ENCODE data around the gene PPP2CA.

Gene PPP2CA

DNA sequence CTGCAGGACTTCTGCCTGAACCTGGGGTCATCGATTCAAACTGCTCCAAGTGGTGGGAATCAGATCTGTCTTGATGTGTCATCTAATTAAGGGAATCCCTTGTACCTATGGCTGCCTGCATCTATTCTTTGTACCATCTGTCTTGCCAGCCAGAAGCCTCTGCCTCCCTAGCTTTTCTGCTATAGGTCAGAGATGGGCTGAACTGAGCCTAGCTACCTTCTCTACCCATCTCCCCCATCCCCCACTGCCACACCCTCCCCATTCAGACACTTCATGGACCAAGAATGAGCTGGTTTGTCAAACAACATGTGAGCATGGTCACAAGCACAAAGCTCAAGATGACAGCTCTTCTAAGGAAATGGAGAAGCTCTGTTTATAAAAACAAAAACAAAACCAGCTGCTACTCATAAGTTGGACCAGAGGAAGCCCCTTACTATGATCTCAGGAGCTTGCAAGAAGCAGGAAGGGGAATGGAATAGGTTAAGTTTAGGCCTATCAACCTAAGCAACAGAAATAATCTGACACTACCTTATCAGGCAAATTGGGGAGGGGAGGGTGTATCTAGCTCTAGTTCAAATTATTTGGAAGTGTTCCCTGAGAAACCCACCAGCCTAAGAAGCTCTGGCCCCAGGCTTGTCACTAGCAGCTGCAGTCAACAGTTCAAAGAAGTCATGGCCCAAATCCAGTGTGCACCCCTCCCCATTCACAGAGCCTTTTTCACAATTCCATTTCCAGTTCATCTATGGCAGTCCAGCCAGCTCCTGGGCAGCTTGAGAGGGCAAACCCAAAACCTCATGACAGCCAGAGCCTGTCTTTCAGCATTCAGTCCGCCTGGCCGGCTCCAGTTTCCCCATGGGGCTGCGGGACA lies 79.0 kb downstream of the PPP2CA start:
- no peak for DNase-seq

DNA sequence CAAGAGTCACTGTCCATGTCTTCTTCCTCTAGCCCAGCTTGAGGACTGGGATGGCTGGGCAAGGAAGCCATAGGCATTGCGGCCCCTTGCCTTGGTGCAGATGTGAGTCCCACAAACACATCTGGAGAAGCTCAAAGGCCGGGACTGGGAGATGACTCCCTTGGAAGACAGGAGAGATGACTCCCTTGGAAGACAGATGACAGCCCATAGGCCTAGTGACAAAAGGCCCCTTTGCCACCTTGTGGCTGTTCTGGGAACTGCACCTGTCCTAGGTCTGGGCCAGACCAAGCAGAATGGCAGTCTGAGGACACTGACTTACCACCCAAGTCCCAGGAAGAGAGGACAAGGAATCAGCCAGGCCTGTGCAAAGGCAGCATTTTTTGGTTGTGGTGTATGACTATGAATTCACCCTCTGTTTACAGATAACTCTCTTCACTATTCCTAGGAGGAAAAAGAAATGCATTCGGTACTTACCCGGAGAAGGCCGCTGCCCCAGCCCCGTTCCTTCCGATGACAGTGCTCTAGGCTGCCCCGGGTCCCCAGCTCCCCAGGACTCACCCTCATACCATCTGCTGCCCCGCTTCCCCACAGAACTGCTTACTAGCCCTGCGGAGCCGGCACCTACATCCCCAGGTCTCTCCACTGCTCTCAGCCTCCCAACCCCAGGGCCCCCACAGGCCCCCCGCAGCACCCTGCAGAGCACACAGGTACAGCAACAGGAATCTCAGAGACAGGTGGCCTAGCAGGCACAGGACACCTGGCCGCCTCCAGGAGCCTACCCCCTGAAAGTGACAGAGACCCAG lies 79.9 kb downstream of the PPP2CA start:
- peak; percentile 74 for DNase-seq

- DNase-seq: no peak
These were observed 80.7 kb downstream of the PPP2CA start for GRCh38 chr5:134145041-134145757.
